Lung (tissue), 12 donors: Measurements from ENCODE around the gene CDC42BPA. TPM values are rescaled to one million over a fixed set of nuclear protein-coding genes. Genes with fewer than 3 reads are reported as not detected.
A peak's percentile ranks its signal among the peaks of the same experiment; 100 is the strongest.

Experiments used
- ATAC-seq: fragments of 200-7000 bp; cut with Tn5 transposase; one replicate; pipeline ENCODE4 v1.9.1; 2020; ENCODE audit warnings: moderate number of reproducible peaks; ENCODE audit not compliant: insufficient read depth, low FRiP score
- DNase-seq, 3 donors: peaks; one replicate each; pipeline ENCODE4 v3.0.0-alpha.2; 2013 to 2017
- H3K27ac ChIP-seq, 2 donors: one replicate each; pipeline ENCODE4 v1.5.1; 2013; ENCODE audit warnings: mild to moderate bottlenecking in 2 of 2, moderate library complexity in 2 of 2, control low read depth in 1 of 2, inconsistent platforms in 1 of 2, low read depth in 1 of 2, low read length in 1 of 2
- H3K27me3 ChIP-seq, 3 donors: one replicate each; pipeline ENCODE4 v1.5.1; 2013; ENCODE audit warnings: low read length in 2 of 3; ENCODE audit not compliant: control insufficient read depth in 3 of 3, insufficient read depth in 3 of 3
- H3K36me3 ChIP-seq, 4 donors: one replicate each; pipeline ENCODE4 v1.5.1; 2013; ENCODE audit warnings: low read length in 4 of 4, mild to moderate bottlenecking in 1 of 4, moderate library complexity in 1 of 4; ENCODE audit not compliant: control insufficient read depth in 4 of 4, insufficient read depth in 4 of 4
- H3K4me1 ChIP-seq, 5 donors: one replicate each; pipeline ENCODE4 v1.5.1; 2013; ENCODE audit warnings: low read length in 5 of 5, mild to moderate bottlenecking in 2 of 5, moderate library complexity in 1 of 5; ENCODE audit not compliant: control insufficient read depth in 5 of 5, insufficient read depth in 5 of 5
- H3K4me3 ChIP-seq: one replicate; pipeline ENCODE4 v1.5.1; 2013; ENCODE audit warnings: mild to moderate bottlenecking, control low read depth, moderate library complexity
- H3K9ac ChIP-seq, 2 donors: one replicate each; pipeline ENCODE4 v1.5.1; 2013; ENCODE audit warnings: low read length in 2 of 2, control low read depth in 1 of 2; ENCODE audit not compliant: insufficient read depth in 1 of 2
- H3K9me3 ChIP-seq, 4 donors: one replicate each; pipeline ENCODE4 v1.5.1; 2013; ENCODE audit warnings: low read length in 3 of 4, mild to moderate bottlenecking in 1 of 4, moderate library complexity in 1 of 4; ENCODE audit not compliant: control insufficient read depth in 4 of 4, insufficient read depth in 3 of 4
- CTCF ChIP-seq: IDR thresholded peaks from 2 replicates; pipeline ENCODE4 v1.5.1; 2012; ENCODE audit warnings: mild to moderate bottlenecking; ENCODE audit errors: control extremely low read depth, extremely low read depth
- WGBS, 2 donors: extraction: QIAGEN DNeasy Blood & Tissue Kit; methylation state at CpG; one replicate each; pipeline ENCODE4 v1.1.7; 2013; 5-methylcytosine and 5-hydroxymethylcytosine counted together
- polyA plus RNA-seq, 2 donors: library from polyadenylated mRNA; stranded (reverse); fragments of 200-250 nt; gene quantifications; one replicate each; pipeline ENCODE4 v1.2.1, GENCODE V29; 2013
- total RNA-seq, 2 donors: library from RNA; depleted of rRNA in 1 of 2; stranded (reverse); fragments of >200 nt in 1 of 2; gene quantifications; one replicate each; pipeline ENCODE4 v1.2.1, GENCODE V29; 2014 to 2021
- donor health status: control.
- donor health status: control.
- donor health status: Bipolar disorder and iron deficiency.
- donor health status: healthy.
- donor health status: DM: yes; HTN: yes; CAD: no.

The CDC42BPA gene
- total and polyA plus RNA-seq, 4 donors, result 6.4 to 97.4 (median 20.2) TPM

DNA sequence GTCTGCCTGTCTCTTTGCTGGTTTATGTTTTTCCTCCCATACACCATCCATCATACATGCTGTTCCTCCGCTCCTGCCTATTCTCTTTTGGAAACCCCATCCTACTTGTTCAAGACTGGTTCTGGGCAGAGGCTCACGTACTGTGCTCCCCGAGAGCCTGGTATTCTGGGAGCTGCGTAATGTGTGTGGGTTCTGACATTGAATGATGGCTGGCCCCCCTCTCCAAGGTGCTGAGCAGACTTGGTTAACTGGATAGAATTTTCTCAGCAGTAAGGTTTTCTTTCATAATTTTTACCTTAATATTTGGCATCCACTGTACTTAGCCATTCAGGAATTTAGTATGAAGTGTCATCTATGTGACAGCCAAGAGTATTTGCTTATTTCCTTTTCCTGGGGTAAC, 351.6 kb downstream of the CDC42BPA start:
- Histone ChIP-seq H3K27me3 (no peaks in the 10 kb centered on the region), H3K4me1 (no peaks in the 10 kb centered on the region), H3K9ac (no peak overlapping the region), H3K36me3 (peaks cover 3 to 20% (median 10%) of the 10 kb centered on the region in 4 donors), H3K9me3 (peaks cover 0 to under 1% (median 0%) of the 10 kb centered on the region in 4 donors), H3K27ac (peak overlapping the region in 1 of 2 donors; percentile 68), H3K4me3 (no peak overlapping the region)
- no peak for ATAC-seq
- DNase-seq, result no peak
- no peak for TF ChIP-seq CTCF
- 98 to 100% methylated on average over 4 of the region's 4 CpGs for WGBS, 2 donors

GRCh38 chr1:226965581-226966440, 352.5 kb downstream of the CDC42BPA start:
- ATAC-seq (no peak), DNase-seq (no peak)
- no peak overlapping the region for H3K9ac ChIP-seq
- H3K9me3 ChIP-seq, result no peaks in the 10 kb centered on the region
- TF ChIP-seq CTCF, result no peak
- H3K27me3 ChIP-seq, result no peaks in the 10 kb centered on the region
- H3K27ac ChIP-seq, result peak overlapping the region in 1 of 2 donors; percentile 95
- H3K4me3 ChIP-seq, result no peak overlapping the region
- H3K4me1 ChIP-seq, result no peaks in the 10 kb centered on the region
- WGBS, 2 donors, result 97 to 98% methylated on average over 23 of the region's 23 CpGs
- peaks cover 4 to 20% (median 8%) of the 10 kb centered on the region in 4 donors for H3K36me3 ChIP-seq

- no peaks in the 10 kb centered on the region for H3K4me1 ChIP-seq
- no peak overlapping the region for H3K9ac ChIP-seq
- H3K27ac ChIP-seq, result peak overlapping the region in 1 of 2 donors; percentile 95
- DNase-seq, result no peak
- H3K4me3 ChIP-seq, result no peak overlapping the region
- ATAC-seq, result no peak
- H3K9me3 ChIP-seq, result no peaks in the 10 kb centered on the region
- peaks cover 0 to 20% (median 5%) of the 10 kb centered on the region in 4 donors for H3K36me3 ChIP-seq
- 95 to 96% methylated on average over 29 of the region's 29 CpGs for WGBS, 2 donors
- TF ChIP-seq CTCF, result no peak
- H3K27me3 ChIP-seq, result no peaks in the 10 kb centered on the region
These were observed 353.4 kb downstream of the CDC42BPA start for GRCh38 chr1:226964611-226965486.
